NCI-H524 (cell line): ENCODE results near the gene MAPK9.
A peak's percentile ranks its signal among the peaks of the same experiment; 100 is the strongest.
"Not testable (repeated sequence)": the region's sequence is repeated elsewhere in the genome, so short reads cannot be mapped to it uniquely, and the experiment has no call there.

Experiments
- DNase-seq, 2 experiments: peaks; one replicate each; lab custom pipeline; 2025; lab: John Stamatoyannopoulos, UW

The MAPK9 gene

GRCh38 chr5:180326989-180327565 is 35.2 kb upstream of the MAPK9 start:
- DNase-seq, result no peak

- no peak for DNase-seq
Observed at GRCh38 chr5:180324601-180324950, 32.7 kb upstream of the MAPK9 start.

- no peak for DNase-seq
Observed at GRCh38 chr5:180323941-180324600, 32.2 kb upstream of the MAPK9 start.

GRCh38 chr5:180323160-180323559 is 31.3 kb upstream of the MAPK9 start:
- no peak for DNase-seq

GRCh38 chr5:180318456-180319089 is 26.7 kb upstream of the MAPK9 start:
- no peak for DNase-seq

- DNase-seq, result no peak
Observed at GRCh38 chr5:180316586-180316985, 24.7 kb upstream of the MAPK9 start.

GRCh38 chr5:180315762-180316212 is 23.9 kb upstream of the MAPK9 start:
- peak; percentile 14 to 74 for DNase-seq

- no peak for DNase-seq
Observed at GRCh38 chr5:180313677-180314505, 22.0 kb upstream of the MAPK9 start.

- DNase-seq, result no peak
Observed at GRCh38 chr5:180311216-180311615, 19.3 kb upstream of the MAPK9 start.

GRCh38 chr5:180306796-180307195 is 14.9 kb upstream of the MAPK9 start:
- no peak for DNase-seq

GRCh38 chr5:180305481-180305880 is 13.6 kb upstream of the MAPK9 start:
- no peak for DNase-seq

- peak in 1 of 2 experiments; percentile 9 for DNase-seq
Observed at GRCh38 chr5:180304431-180305375, 12.8 kb upstream of the MAPK9 start.

GRCh38 chr5:180304016-180304292 is 12.1 kb upstream of the MAPK9 start:
- DNase-seq, result no peak

GRCh38 chr5:180303226-180304015 is 11.5 kb upstream of the MAPK9 start:
- no peak for DNase-seq

GRCh38 chr5:180302256-180302655 is 10.4 kb upstream of the MAPK9 start:
- no peak for DNase-seq

- no peak for DNase-seq
Observed at GRCh38 chr5:180301253-180301652, 9.4 kb upstream of the MAPK9 start.

- DNase-seq, result no peak
Observed at GRCh38 chr5:180299526-180299925, 7.6 kb upstream of the MAPK9 start.

- not testable (repeated sequence) for DNase-seq
Observed at GRCh38 chr5:180299014-180299413, 7.1 kb upstream of the MAPK9 start.

- DNase-seq, result no peak
Observed at GRCh38 chr5:180297587-180298282, 5.9 kb upstream of the MAPK9 start.

- no peak for DNase-seq
Observed at GRCh38 chr5:180296771-180297170, 4.9 kb upstream of the MAPK9 start.
